GM19438 (cell line): ENCODE measurements around the gene MAP1LC3B2.

Experiments used
- ATAC-seq: cut with Tn5 transposase; IDR thresholded peaks from one replicate; pipeline ENCODE4 v1.9.1; 2021; ENCODE audit warnings: low read depth; ENCODE audit not compliant: unreplicated experiment

Gene MAP1LC3B2

DNA sequence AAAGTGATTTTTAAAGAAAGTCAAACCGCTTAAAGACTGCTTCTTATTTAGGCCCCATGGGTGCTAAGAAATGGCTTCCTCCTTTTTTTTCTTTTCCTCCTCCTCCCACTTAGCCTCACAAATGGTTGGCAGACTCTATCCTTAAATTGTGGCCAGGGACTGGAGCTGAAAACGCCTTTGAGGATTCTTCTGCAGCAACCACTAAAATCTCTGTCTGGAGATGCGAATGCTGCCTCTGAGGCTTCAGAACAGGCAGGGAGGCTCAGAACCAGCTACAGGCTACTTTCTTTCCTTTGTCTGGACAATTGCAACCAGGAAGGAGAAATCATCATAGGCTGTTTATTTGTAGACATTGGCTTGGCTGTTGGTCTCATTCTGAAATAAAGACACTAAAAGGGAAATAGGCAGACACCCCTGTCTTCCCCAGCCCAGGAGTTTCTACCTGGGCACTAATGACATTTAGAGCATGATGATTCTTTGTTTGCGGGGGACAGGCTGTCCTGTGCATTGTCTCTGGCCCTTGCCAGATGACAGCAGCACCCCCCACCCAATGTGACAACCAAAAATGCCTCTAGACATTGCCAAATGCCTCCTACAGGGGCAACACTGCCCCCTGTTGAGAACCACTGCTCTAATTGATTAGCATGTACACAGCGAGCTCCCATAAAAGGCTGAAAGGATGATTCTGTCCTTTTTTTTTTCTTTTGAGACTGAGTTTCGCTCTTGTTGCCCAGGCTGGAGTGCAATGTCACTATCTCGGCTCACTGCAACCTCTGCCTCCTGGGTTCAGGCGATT, 50.3 kb downstream of the MAP1LC3B2 start:
- ATAC-seq, result no peak

DNA sequence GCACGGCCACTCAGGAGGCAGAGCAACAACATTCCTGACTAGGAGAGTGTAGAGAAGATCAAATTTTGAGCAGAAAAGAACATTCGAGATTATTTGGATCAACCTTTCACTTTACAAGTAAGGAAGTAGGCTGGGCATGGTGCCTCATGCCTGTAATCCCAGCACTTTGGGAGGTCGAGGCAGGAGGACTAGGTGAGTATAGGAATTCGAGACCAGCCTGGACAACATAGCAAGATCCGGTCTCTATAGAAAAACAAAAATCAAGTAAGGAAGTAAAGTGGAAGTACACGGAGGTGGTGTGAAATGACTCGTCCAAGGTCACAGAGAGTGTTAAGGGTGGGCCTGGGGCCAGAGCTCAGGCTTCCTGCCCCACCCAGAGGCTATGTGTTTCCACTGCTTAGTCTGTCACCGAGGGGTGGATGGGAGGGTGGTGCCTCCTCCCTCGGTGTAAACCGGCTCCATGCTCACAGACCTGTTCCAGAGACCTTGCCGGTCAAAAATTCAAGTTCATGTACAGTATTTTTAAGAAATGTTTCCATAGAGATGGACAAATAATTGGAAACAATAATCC, 51.9 kb downstream of the MAP1LC3B2 start:
- no peak for ATAC-seq

DNA sequence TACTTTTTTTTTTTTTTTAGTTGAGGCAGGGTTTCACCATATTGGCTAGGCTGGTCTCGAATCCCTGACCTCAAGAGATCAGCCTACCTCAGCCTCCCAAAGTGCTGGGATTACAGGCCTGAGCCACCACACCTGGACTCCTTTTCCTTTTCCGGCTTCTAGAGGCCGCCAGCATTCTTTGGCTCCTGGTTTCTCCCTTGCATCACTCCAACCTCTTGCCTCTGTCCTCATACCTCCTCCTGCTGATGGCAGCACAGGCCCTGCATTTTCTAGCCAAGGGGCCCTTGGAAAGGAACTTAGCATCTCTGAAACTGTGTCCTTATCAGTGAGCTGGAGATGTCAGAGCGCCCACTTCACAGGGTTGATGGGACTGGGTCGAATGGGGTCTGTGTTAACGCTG, 53.3 kb downstream of the MAP1LC3B2 start:
- no peak for ATAC-seq

GRCh38 chr12:116613256-116613655, 54.1 kb downstream of the MAP1LC3B2 start:
- ATAC-seq, result no peak

DNA sequence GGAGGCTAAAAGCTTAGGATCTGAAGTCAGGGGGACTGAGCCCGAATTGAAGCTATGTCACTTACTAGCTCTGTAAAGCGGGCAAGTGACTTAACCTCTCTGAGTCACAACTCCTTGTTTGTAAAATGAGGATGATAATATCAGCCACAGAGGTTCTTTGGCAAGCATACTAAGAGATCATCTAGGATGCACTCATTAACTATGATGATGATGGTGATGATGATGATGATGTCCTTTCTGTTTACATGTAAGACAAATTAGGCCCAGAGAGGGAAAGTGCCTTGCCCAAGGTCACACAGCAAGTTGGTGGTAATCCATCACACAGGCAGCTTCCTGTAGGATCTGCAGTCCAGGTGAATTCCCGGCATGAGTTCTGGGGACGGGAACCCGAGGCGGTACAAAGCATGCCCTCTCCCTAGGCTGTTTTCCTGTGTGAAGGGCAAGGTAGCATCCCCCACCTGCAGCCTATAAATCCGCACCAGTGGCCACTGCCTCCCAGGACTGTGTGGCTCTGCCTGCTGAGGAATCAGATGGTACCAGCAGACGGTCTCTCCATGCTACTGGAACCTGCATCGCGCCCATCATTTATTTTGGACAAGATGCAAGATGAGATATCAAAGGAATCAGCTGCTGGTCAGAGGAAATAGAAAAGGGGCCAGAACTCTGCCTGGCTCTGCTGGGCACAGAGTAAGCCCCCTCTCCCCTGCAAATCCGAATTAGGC, 55.2 kb downstream of the MAP1LC3B2 start:
- ATAC-seq, result no peak

DNA sequence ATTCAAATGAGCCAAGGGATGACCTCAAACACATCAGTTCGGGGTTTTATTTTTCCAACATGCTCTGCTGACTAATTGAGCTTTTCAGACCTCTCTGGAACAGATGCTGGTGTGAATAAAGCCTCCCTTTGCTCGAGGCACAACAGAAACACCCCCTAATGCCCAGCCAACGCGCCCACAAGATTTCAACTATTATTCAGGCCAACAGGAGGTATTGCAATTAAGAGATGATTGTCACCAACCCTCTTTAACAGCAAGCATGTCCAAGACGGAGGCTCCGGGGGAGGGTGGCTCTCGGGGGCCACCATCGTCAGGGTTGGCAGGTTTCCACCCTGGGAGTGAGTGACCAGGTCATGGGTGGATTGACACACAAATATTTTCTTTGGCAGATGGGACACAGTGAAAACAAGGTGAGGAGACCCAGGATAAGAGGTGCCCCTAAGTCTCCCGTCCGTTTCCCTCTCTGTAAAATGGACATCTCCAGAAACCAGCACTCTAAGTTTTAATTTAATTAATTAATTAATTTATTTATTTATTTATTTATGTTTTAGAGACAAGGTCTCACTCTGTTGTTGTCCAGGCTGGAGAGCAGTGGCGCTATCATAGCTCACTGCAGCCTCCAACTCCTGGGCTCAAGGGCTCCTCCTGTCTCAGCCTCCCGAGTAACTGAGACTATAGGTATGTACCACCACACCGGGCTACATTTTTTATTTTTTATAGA, 56.1 kb downstream of the MAP1LC3B2 start:
- no peak for ATAC-seq

- ATAC-seq, result no peak
Observed at GRCh38 chr12:116616536-116617248, 57.5 kb downstream of the MAP1LC3B2 start.

DNA sequence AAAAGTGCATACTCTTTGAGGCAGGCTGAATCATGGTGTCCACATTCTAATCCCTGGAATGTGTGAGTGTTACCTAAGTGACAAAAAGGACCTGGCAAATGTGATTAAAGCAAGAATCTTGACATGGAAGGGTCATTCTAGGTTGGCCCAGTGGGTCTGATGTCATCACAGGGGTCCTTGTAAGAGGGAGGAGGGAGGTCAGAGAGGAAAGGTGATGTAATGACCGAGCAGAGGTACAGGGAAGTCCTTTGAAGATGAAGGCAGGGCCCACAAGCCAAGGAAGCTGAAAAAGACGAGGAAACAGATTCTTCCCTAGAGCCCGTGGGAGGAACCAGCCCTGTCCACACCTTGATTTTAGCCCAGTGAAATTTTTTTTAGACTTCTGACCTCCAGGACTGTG, 60.1 kb downstream of the MAP1LC3B2 start:
- no peak for ATAC-seq

DNA sequence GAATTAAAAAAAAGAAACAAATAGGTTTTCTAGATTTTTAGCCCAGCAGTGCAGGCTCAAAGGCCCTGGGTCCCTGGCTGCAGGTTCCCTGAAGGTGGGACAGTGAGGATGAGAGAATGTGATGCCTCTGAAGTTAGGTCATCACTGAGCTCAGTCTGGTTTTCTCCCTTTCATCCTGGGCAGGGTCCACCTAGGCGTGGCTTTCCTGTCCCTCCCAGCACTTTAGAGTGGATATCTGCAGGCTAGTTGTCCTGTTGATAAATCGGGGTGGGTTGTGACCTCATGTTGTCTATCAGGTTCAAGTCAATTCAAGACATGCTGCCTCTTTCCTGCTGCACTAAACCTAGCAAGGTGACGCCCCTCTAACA, 60.9 kb downstream of the MAP1LC3B2 start:
- ATAC-seq, result no peak

DNA sequence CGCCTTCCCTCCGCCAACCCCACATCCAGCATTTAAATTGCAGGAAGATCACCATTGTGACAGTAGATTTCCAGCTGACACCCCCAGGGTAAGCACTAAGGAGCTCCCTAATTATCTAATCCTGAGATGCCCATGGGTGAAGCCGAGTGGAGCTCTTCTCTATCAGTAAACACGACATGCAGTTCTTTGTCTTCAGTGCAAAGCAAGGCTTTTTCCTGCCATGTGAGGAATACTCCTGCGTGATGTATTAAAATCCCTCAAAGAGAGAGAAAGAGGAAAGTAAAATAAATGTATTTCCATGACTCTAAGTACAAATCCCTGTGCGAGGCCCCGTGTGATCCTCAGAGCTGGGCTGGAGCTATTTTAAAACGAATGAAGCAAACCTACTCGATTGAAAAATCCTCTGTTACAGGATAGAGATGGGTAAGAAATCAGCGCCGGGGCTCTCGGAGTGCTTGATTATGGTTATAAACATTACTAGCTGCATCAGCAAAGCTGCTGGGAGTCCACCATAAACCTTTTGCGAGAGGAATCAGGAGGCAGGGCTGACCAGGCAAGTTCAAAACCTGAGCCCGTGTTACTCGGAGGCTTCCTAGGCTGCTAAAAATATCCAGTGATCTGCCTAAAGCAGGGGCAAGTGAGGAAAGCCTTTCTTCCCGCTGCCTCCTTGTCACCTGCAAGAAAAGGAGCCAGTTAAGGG, 61.5 kb downstream of the MAP1LC3B2 start:
- ATAC-seq, result no peak

GRCh38 chr12:116621194-116621593, 62.0 kb downstream of the MAP1LC3B2 start:
- no peak for ATAC-seq

GRCh38 chr12:116624516-116624915, 65.3 kb downstream of the MAP1LC3B2 start:
- ATAC-seq, result no peak

DNA sequence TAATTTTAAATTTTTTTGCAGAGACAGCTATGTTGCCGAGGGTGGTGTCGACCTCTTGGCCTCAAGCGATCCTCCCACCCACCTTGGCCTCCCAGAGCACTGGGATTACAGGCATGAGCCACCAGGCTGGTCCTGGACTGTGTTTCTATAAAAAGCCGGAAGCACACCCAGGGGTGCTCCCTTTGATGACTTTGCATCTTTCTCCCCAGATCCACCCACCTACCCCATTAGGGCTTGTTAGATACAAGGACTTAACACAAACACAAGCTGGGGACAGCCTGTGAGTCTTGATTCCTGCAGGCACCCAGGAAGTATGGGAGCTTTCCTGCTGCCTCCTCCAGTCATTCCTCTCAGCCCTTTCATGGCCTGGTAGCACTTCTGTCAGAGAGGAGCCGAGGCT, 67.0 kb downstream of the MAP1LC3B2 start:
- no peak for ATAC-seq
